Right ventricle myocardium inferior (tissue), 1 donor: ENCODE data around the gene IL18RAP. TPM values are rescaled to one million over a fixed set of nuclear protein-coding genes. Genes with fewer than 3 reads are reported as not detected.

ENCODE experiments used
- ATAC-seq: fragments of 200-7000 bp; cut with Tn5 transposase; one replicate; pipeline ENCODE4 v1.9.1; 2020; ENCODE audit warnings: mild to moderate bottlenecking, moderate library complexity
- DNase-seq: peaks from one replicate; pipeline ENCODE4 v3.0.0; 2021; ENCODE audit errors: missing footprints
- intact Hi-C: fragments of 100-400 bp; cut with DNase I; formaldehyde crosslinking; loops from one replicate; pipeline ENCODE4 v1.11.0; 2022
- long read RNA-seq: library from polyadenylated mRNA; unstranded; transcript quantifications from one replicate; pipeline ENCODE4 v2.0.0, GENCODE V29; 2021
- total RNA-seq: library from RNA; stranded (reverse); fragmentation: NEBNext Ultra II Directional; extraction: Animal tissue kit (Norgen Biotek cat#: 25700); gene quantifications from one replicate; pipeline ENCODE4 v1.2.1, GENCODE V29; 2021
- donor health status: DM: no; HTN: yes; CAD: no; lungs with severe emphysema.

Gene IL18RAP
- total RNA-seq, result 0.30 TPM
- long read RNA-seq, result 0 reads

GRCh38 chr2:102422910-102423309 is at the start of gene IL18RAP:
IL18RAP (plus strand) TSS chr2:102423160; CDS start chr2:102423278, 118 bp downstream.
- no peak for ATAC-seq
- DNase-seq, result no peak
- intact Hi-C loops, result no loop called here

- ATAC-seq (no peak), DNase-seq (no peak)
- intact Hi-C loops, result no loop called here
These were observed 46.8 kb upstream of the IL18RAP start for GRCh38 chr2:102376052-102376591.

GRCh38 chr2:102383722-102384121 is 39.2 kb upstream of the IL18RAP start:
- no peak for ATAC-seq
- intact Hi-C loops, result no loop called here
- no peak for DNase-seq

GRCh38 chr2:102385522-102385921 is 37.4 kb upstream of the IL18RAP start:
- ATAC-seq (no peak), DNase-seq (no peak)
- intact Hi-C loops, result no loop called here

GRCh38 chr2:102386004-102386403 is 37.0 kb upstream of the IL18RAP start:
- no peak for ATAC-seq
- no peak for DNase-seq
- intact Hi-C loops, result no loop called here

GRCh38 chr2:102386867-102387541 is 36.0 kb upstream of the IL18RAP start:
- ATAC-seq, result no peak
- no peak for DNase-seq
- intact Hi-C loops, result no loop called here

GRCh38 chr2:102387763-102388546 is 35.0 kb upstream of the IL18RAP start:
- intact Hi-C loops, result no loop called here
- DNase-seq (no peak), ATAC-seq (no peak)

GRCh38 chr2:102391565-102391964 is 31.4 kb upstream of the IL18RAP start:
- ATAC-seq (no peak), DNase-seq (no peak)
- intact Hi-C loops, result no loop called here

- no peak for DNase-seq
- intact Hi-C loops, result no loop called here
- no peak for ATAC-seq
These were observed 30.9 kb upstream of the IL18RAP start for GRCh38 chr2:102392096-102392495.

- ATAC-seq, result no peak
- intact Hi-C loops, result no loop called here
These were observed 30.0 kb upstream of the IL18RAP start for GRCh38 chr2:102392942-102393341.

GRCh38 chr2:102396012-102396411 is 26.9 kb upstream of the IL18RAP start:
- ATAC-seq (no peak), DNase-seq (no peak)
- intact Hi-C loops, result no loop called here

More at GRCh38 chr2:102392942-102393341, 30.0 kb upstream of the IL18RAP start:
- no peak for DNase-seq

GRCh38 chr2:102397209-102397608 is 25.8 kb upstream of the IL18RAP start:
- ATAC-seq, result no peak
- no peak for DNase-seq
- intact Hi-C loops, result no loop called here

- DNase-seq (no peak), ATAC-seq (no peak)
- intact Hi-C loops, result no loop called here
These were observed 23.3 kb upstream of the IL18RAP start for GRCh38 chr2:102399499-102400141.

GRCh38 chr2:102401456-102401855 is 21.5 kb upstream of the IL18RAP start:
- intact Hi-C loops, result no loop called here
- DNase-seq, result no peak
- ATAC-seq, result no peak

- ATAC-seq (no peak), DNase-seq (no peak)
- intact Hi-C loops, result no loop called here
These were observed 21.1 kb upstream of the IL18RAP start for GRCh38 chr2:102401865-102402264.

GRCh38 chr2:102410952-102411351 is 12.0 kb upstream of the IL18RAP start:
- ATAC-seq, result no peak
- intact Hi-C loops, result no loop called here

GRCh38 chr2:102412199-102412598 is 10.8 kb upstream of the IL18RAP start:
- intact Hi-C loops, result no loop called here
- no peak for DNase-seq
- ATAC-seq, result no peak

More at GRCh38 chr2:102410952-102411351, 12.0 kb upstream of the IL18RAP start:
- no peak for DNase-seq

- ATAC-seq, result no peak
- intact Hi-C loops, result no loop called here
- no peak for DNase-seq
These were observed 5.0 kb upstream of the IL18RAP start for GRCh38 chr2:102417946-102418345.

- no peak for ATAC-seq
- intact Hi-C loops, result no loop called here
These were observed 4.5 kb upstream of the IL18RAP start for GRCh38 chr2:102418421-102418961.

More at GRCh38 chr2:102418421-102418961, 4.5 kb upstream of the IL18RAP start:
- no peak for DNase-seq
